Upper lobe of left lung (tissue), 6 donors: Measurements from ENCODE around the gene GRAMD4. TPM values are rescaled to one million over a fixed set of nuclear protein-coding genes. Genes with fewer than 3 reads are reported as not detected.
A peak's percentile ranks its signal among the peaks of the same experiment; 100 is the strongest.

Source experiments
- ATAC-seq, 2 donors: fragments of 200-7000 bp; cut with Tn5 transposase; one replicate each; pipeline ENCODE4 v1.9.1; 2022; ENCODE audit warnings: mild to moderate bottlenecking in 2 of 2, moderate library complexity in 2 of 2; ENCODE audit not compliant: low FRiP score in 2 of 2
- DNase-seq, 2 donors: peaks; one replicate each; pipeline ENCODE4 v3.0.0-alpha.2; 2019 to 2020
- H3K27ac ChIP-seq, 4 donors: fragments of 200-600 bp; sonication (generic); one replicate each; pipeline ENCODE4 v1.5.1; 2016 to 2019
- H3K27me3 ChIP-seq, 4 donors: fragments of 200-600 bp; sonication (generic); one replicate each; pipeline ENCODE4 v1.5.1; 2017 to 2019
- H3K36me3 ChIP-seq, 4 donors: fragments of 200-600 bp; sonication (generic); one replicate each; pipeline ENCODE4 v1.5.1; 2016 to 2019
- H3K4me1 ChIP-seq, 4 donors: fragments of 200-600 bp; sonication (generic); one replicate each; pipeline ENCODE4 v1.5.1; 2018 to 2019
- H3K4me3 ChIP-seq, 4 donors: fragments of 200-600 bp; sonication (generic); one replicate each; pipeline ENCODE4 v1.5.1; 2017 to 2019; ENCODE audit warnings: mild to moderate bottlenecking in 2 of 4, moderate library complexity in 1 of 4
- H3K9me3 ChIP-seq, 4 donors: fragments of 200-600 bp; sonication (generic); one replicate each; pipeline ENCODE4 v1.5.1; 2018 to 2019
- CTCF ChIP-seq, 6 experiments: fragments of 450-650 bp in 4 of 6; fragments of 200-600 bp in 2 of 6; sonication (generic) in 2 of 6; IDR thresholded peaks; one replicate each; pipeline ENCODE4 v1.5.1; 2016 to 2019; ENCODE audit warnings: antibody characterized with exemption in 6 of 6
- EP300 ChIP-seq, 4 donors: sonication (generic); formaldehyde crosslinking; IDR thresholded peaks; one replicate each; pipeline ENCODE4 v1.5.1; 2017; ENCODE audit warnings: antibody characterized with exemption in 4 of 4, control low read depth in 2 of 4
- POLR2A ChIP-seq, 4 donors: fragments of 450-650 bp; IDR thresholded peaks; one replicate each; pipeline ENCODE4 v1.5.1; 2016 to 2017; ENCODE audit warnings: antibody characterized with exemption in 4 of 4, mild to moderate bottlenecking in 2 of 4
- POLR2AphosphoS5 ChIP-seq, 2 donors: sonication (generic); formaldehyde crosslinking; IDR thresholded peaks; one replicate each; pipeline ENCODE4 v1.5.1; 2017; ENCODE audit warnings: antibody characterized with exemption in 2 of 2
- WGBS, 2 donors: methylation state at CpG; one replicate each; pipeline ENCODE4 v1.1.5; 2017 to 2018; 5-methylcytosine and 5-hydroxymethylcytosine counted together
- total RNA-seq, 6 donors: library from RNA; depleted of rRNA in 4 of 6; stranded (reverse); fragments of >200 nt in 4 of 6; gene quantifications; one replicate each; pipeline versions ENCODE4 v1.1.0 to v1.2.1, GENCODE V29; 2016 to 2021
- donor health status: DM: no; HTN: no; CAD: no; lungs with moderate emphysema.
- donor health status: DM: no; HTN: yes; CAD: no; lungs with severe emphysema.

GRAMD4 gene
- total RNA-seq, 6 donors from 2014 or later = 59.8 to 302 (median 104) TPM

GRCh38 chr22:46659059-46659790, 39.0 kb downstream of the GRAMD4 start:
- 95 to 96% methylated on average over 5 to 14 of the region's 14 CpGs for WGBS, 2 donors
- no peak for DNase-seq
- Histone ChIP-seq H3K9me3 (no peaks in the 10 kb centered on the region), H3K36me3 (peaks cover 0 to 30% (median 14%) of the 10 kb centered on the region in 4 donors), H3K4me1 (peaks cover 0 to 11% (median 5%) of the 10 kb centered on the region in 4 donors), H3K27me3 (no peaks in the 10 kb centered on the region), H3K4me3 (no peak overlapping the region), H3K27ac (no peak overlapping the region)
- no peak for ATAC-seq
- TF ChIP-seq EP300 (IDR thresholded peaks at IDR 0.05) = no peak
- no peak for TF ChIP-seq POLR2A (IDR thresholded peaks at IDR 0.05)
- no peak for TF ChIP-seq CTCF (IDR thresholded peaks at IDR 0.05)
- no peak for TF ChIP-seq POLR2AphosphoS5 (IDR thresholded peaks at IDR 0.05)

GRCh38 chr22:46659791-46660186, 39.6 kb downstream of the GRAMD4 start:
- ATAC-seq (no peak), DNase-seq (peak in 1 of 2 donors; percentile 44)
- Histone ChIP-seq H3K9me3 (no peaks in the 10 kb centered on the region), H3K4me3 (no peak overlapping the region), H3K27me3 (no peaks in the 10 kb centered on the region), H3K4me1 (peaks cover 0 to 11% (median 5%) of the 10 kb centered on the region in 4 donors), H3K27ac (no peak overlapping the region), H3K36me3 (peaks cover 0 to 34% (median 16%) of the 10 kb centered on the region in 4 donors)
- WGBS, 2 donors = 93 to 94% methylated on average over 10 to 12 of the region's 12 CpGs
- TF ChIP-seq EP300 (IDR thresholded peaks at IDR 0.05) (no peak), POLR2A (IDR thresholded peaks at IDR 0.05) (no peak), CTCF (IDR thresholded peaks at IDR 0.05) (no peak), POLR2AphosphoS5 (IDR thresholded peaks at IDR 0.05) (no peak)

- peaks cover 0 to 42% (median 24%) of the 10 kb centered on the region in 4 donors for H3K36me3 ChIP-seq
- 51 to 65% methylated on average over 6 to 10 of the region's 11 CpGs for WGBS, 2 donors
- ATAC-seq (no peak), DNase-seq (peak in 1 of 2 donors; percentile 41)
- H3K27ac ChIP-seq = peak overlapping the region in 1 of 4 donors; percentile 26
- H3K27me3 ChIP-seq = no peaks in the 10 kb centered on the region
- no peaks in the 10 kb centered on the region for H3K9me3 ChIP-seq
- peaks cover 0 to 11% (median 5%) of the 10 kb centered on the region in 4 donors for H3K4me1 ChIP-seq
- TF ChIP-seq CTCF (IDR thresholded peaks at IDR 0.05) (no peak), POLR2AphosphoS5 (IDR thresholded peaks at IDR 0.05) (no peak), POLR2A (IDR thresholded peaks at IDR 0.05) (no peak), EP300 (IDR thresholded peaks at IDR 0.05) (no peak)
- H3K4me3 ChIP-seq = no peak overlapping the region
Measured at GRCh38 chr22:46660604-46661201, 40.5 kb downstream of the GRAMD4 start.

GRCh38 chr22:46661221-46661851, 41.1 kb downstream of the GRAMD4 start:
- Histone ChIP-seq H3K27ac (peak overlapping the region in 1 of 4 donors; percentile 26), H3K4me1 (peaks cover 0 to 11% (median 5%) of the 10 kb centered on the region in 4 donors), H3K9me3 (no peaks in the 10 kb centered on the region), H3K27me3 (no peaks in the 10 kb centered on the region), H3K36me3 (peaks cover 5 to 48% (median 29%) of the 10 kb centered on the region in 4 donors), H3K4me3 (no peak overlapping the region)
- WGBS, 2 donors = 80 to 86% methylated on average over 8 to 20 of the region's 22 CpGs
- peak in 1 of 2 donors; percentile 80 for DNase-seq
- ATAC-seq = no peak
- TF ChIP-seq POLR2AphosphoS5 (IDR thresholded peaks at IDR 0.05) (no peak), CTCF (IDR thresholded peaks at IDR 0.05) (no peak), EP300 (IDR thresholded peaks at IDR 0.05) (no peak), POLR2A (IDR thresholded peaks at IDR 0.05) (no peak)
